Fibroblast of lung (primary cell): ENCODE data around the gene TMEM258.

Experiments used
- CTCF ChIP-seq, 2 donors: IDR thresholded peaks in 1 of 2; conservative IDR thresholded peaks in 1 of 2; 1 replicate in 1 of 2; 2 replicates in 1 of 2; pipeline ENCODE4 v1.5.1; 2011 to 2012; ENCODE audit warnings: low read length in 2 of 2, control low read depth in 1 of 2, inconsistent platforms in 1 of 2, low read depth in 1 of 2, mild to moderate bottlenecking in 1 of 2
- EZH2 ChIP-seq: IDR thresholded peaks from 2 replicates; pipeline ENCODE4 v1.5.1; 2012; ENCODE audit warnings: low read length, control low read depth, mild to moderate bottlenecking; ENCODE audit errors: missing control alignments

- TF ChIP-seq EZH2 (no peak), CTCF (conservative IDR thresholded peaks at IDR 0.05 in 1 of 2, IDR thresholded peaks at IDR 0.05 in 1 of 2; ENCODE audit: low read depth in 1 of 2, low read length in 2 of 2) (no peak)
These were observed 38.1 kb upstream of the TMEM258 start for GRCh38 chr11:61830237-61831105.
